Measurements from ENCODE around the gene ZNF136.

ZNF136 gene

DNA sequence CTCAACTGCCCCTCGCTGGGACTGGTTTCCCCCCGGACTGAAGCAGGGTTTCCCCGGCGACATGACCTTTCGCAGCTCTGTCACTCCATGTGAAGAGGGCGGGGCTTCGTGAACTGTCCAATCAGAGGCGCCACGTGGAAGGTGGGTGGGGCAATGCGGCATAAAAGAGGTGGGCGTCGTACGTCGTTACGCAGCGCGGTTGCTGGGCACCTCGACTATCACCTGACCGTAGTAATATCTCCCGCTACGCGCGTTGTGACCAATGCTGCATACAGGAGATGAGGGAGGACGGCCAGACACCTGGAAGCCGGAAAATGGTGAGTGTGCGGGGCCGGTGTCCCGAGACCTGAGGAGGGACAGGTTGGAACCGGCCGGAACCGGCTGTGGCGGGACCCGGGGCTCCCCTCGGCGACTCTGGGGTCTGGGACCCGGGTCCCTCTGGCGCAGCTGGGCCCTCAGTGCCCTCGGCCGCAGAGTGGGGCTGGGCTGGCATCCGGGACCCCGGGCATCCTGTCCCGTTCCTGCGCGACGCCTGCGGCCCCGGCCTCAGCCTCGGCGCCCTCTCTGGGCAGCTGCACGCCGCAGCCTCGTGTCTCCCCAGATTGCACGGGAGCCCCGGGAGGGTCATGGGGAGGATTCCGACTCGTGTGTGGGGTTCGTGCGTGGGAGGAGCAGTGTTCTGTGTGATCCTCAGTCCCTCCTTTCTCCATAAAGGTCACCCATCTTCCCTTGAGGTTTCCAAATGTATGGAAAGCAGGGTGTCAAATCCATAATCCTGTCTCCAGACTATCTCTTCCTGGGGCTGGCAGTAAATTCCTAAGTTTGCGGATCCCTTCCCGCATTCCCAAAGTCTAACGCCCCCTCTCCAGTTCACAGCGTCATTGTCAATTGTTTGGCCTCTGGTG, 32.2 kb downstream of the ZNF136 start:
- DNase-seq = peak; percentile 73

DNA sequence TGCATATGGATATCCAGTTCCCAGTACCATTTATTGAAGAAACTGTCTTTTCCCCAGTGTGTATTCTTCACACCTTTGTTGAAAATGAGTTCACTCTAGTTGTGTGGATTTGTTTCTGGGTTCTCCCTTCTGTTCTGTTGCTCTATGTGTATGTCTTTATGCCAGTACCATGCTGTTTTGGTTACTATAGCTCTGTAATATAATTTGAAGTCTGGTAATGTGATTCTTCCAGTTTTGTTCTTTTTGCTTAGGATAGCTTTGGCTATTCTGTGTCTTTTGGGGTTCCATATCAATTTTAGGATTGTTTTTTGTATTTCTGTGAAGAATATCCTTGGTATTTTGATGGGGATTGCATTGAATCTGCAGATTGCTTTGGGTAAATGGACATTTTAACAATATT, 35.2 kb downstream of the ZNF136 start:
- no peak for DNase-seq

DNA sequence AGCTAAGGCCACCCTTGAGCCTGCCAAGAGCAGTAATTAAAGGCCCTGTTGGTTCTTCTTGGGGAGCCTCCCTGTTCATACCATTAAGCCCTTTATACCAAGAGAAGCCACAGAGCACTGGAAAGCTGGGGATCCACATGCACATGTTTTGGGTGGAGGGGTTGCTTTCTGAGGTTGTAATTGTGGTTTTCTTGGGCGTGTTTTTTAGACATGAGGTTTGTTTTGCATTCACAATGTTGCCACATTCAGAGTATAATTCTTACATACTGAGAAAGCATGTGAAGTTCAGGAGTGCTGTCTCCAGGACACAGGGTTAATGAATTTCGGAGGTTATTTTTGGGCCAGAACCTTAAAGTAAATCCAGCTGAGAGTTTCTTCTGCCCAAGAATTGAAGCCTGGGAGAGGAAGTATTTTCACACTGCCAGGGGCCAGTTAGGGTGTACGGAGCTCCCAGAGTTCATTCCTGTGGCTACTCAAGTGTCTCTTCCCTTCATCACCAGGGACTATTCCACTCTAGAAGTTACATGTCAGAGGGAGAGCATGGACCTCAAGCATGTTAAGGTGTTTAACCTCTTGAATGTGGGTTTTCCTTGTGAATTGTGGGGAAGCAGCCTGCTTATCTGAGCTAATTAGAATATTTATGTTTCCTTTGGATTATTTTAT, 37.0 kb downstream of the ZNF136 start:
- no peak for DNase-seq

DNA sequence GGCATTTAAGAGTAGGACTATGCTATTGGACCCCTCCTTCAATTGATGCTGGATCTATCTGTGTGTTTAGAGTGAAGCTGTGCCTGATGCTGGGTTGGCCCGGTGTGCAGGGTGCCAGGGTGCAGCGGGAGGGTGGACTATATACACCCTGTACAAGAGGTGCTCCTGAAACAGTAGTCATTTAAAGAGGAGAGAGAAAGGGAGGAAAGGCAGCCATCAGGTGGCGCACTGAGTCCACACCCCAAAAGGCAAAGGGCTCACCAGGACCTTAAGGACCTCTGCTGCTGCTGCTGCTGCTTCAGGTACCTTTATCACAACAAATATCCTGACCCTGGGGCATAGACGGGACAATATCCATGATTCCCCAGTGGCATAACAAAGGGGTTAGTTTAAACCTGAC, 39.4 kb downstream of the ZNF136 start:
- peak; percentile 65 for DNase-seq

DNA sequence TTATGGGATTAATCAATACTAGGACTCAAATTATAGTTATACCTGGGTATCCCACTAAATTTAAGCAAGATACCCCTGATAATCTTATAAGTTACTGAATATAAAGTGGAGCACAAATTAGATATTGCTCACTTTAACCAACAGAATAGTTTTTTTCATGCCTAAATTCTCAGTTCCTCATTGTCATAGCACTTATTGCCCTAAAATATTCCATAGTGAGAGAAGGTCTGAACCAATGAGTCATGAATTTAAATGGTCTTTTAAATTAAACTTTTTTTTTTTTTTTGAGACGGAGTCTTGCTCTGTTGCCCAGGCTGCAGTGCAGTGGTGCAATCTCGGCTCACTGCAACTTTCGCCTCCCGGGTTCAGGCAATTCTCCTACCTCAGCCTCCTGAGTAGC, 42.4 kb downstream of the ZNF136 start:
- no peak for DNase-seq

DNA sequence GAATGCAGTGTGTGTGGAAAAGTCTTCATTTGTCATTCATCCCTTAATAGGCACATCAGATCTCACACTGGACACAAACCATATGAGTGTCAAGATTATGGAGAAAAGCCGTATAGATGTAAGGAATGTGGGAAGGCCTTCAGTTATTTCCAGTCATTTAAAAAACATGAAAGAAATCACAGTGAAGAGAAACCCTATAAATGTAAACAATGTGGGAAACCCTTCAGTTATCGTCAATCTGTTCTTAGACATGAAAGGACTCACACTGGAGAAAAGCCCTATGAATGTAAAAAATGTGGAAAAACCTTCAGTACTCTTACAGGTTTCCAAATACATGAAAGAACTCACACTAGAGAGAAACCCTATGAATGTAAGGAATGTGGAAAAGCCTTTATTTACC, 45.3 kb downstream of the ZNF136 start:
- DNase-seq = no peak

DNA sequence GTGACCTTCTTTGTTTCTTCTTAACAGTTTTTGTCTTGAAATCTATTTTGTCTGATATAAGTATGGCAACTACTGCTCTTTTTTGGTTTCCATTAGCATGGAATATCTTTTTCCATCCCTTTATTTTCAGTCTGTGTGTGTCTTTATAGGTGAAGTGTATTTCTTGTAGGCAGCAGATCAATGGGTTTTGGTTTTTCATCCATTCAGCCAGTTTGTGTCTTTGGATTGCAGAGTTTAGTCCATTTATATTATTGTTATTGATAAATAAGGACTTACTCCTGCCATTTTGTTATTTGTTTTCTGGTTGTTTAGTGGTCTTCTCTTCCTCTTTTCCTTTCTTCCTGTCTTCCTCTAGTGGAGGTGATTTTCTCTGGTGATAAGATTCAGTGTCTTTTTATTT, 54.4 kb downstream of the ZNF136 start:
- DNase-seq = no peak

DNA sequence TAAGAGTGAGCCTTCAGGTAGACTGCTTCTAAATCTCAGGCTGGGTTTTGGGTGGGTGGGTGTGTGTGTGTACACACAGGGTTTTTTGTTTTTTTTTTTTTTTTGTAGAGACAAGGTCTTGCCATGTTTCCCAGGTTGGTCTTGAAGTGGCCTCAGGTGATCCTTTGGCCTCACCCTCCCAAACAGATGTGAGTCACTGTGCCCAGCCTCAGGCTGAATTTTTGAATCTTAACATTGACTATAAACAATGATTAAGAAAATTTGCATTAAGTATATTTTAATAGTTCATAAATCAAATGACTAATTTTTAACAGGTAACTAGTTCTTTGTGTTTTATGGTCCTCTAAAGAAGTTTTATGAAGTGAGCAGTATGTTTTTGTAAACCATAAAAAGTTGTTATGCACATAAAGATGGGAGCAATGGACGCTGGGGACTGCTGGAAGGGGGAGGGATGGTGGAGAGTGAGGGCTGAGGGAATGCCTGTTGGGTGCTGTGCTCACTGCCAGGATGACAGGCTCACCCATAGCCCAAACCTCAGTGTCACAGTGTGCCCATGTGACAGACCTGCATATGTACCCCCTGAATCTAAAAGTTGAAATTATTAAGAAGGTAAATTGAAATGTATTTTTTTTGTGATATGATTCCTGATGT, 60.2 kb downstream of the ZNF136 start:
- DNase-seq = no peak

DNA sequence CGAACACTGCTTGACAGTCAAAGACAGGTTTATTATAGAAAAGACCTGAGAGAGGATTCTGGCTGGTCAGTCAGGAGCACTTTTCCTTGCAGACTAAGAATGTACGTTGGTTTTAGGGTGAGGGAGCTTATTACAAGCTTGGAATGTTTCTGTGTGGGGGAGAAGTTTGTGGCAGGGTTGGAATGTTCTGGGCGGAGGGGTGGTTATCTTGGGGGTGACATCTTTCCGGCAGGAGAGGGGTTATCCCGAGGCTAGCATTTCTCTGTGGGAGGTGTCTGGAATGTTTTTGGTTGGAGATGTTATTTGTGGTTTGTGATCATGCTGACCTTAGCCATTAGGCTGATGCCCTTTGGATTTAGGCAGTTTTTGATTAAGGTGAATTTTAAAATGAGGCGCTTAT, 61.8 kb downstream of the ZNF136 start:
- DNase-seq = no peak

DNA sequence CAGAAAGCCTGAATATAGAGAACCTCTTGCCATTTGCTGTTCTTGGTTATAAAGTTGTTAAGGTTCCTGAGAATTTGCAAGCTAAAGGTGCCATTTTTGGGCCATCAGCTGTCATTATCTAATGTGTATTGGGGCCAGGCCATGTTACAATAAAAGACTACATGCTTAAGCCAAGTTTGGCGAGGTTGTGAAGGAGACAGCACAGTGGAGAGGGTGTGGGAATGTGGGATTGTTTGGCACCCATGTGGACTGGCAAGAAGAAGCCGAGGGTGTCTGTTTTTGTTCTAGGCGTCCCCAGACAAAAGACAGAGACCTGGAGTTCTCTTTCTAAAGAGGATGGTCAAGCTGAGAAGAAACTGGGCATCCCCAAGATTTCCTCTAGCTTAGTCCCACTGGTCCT, 67.1 kb downstream of the ZNF136 start:
- DNase-seq = no peak

DNA sequence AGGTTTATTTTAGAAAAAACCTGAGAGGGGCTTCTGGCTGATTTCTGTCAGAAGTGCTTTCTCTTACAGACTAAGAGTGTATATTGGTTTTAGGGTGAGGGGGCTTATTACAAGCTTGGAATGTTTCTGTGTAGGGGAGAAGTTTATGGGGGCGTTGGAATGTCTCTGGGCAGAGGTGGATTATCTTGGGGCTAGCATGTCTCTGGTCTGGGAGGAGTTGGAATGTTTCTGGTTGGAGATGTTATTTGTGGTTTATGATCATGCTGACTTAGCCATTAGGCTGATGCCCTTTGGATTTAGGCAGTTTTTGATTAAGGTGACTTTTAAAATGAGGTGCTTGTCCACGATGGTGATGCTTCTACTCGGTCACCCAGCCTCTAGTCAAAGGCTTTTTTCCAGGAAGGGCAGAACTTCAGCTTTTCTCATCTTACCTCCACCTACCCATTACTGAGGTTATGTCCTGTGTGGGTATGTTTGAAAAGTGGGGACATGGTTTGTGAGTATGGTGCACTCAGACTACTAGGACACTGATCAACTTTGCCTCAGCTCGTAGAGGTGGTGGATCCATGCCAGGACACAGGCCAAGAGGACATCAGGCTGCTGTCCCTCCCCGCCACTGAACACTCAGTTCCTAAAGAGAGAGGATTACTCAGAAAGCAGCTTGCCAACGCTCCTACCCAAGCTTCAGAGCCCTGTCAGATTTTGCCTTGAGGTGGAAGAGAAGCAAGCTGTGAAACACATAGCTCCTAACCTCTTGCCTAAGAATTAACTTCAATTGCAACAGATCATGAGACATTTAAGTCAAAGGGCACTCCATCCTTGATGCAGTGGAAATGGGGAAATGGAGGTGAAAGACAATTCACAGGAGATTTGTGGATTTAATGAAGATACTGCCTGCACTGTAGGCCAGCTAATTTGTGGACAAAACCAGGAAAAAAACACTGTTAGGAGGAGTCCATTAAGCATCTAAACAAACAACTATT, 68.1 kb downstream of the ZNF136 start:
- no peak for DNase-seq

DNA sequence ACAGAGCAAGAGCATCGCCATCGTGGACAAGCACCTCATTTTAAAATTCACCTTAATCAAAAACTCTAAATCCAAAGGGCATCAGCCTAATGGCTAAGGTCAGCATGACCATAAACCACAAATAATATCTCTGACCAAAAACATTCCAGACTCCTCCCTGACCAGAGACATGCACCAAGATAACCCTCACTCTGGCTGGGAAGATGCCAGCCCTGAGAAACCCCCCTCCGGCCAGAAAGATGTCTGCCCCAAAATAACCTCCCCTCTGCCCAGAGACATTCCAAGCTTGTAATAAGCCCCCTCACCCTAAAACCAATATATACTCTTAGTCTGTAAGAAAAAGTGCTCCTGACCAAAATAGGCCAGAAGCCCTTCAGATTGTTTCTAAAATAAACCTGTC, 70.1 kb downstream of the ZNF136 start:
- no peak for DNase-seq

DNA sequence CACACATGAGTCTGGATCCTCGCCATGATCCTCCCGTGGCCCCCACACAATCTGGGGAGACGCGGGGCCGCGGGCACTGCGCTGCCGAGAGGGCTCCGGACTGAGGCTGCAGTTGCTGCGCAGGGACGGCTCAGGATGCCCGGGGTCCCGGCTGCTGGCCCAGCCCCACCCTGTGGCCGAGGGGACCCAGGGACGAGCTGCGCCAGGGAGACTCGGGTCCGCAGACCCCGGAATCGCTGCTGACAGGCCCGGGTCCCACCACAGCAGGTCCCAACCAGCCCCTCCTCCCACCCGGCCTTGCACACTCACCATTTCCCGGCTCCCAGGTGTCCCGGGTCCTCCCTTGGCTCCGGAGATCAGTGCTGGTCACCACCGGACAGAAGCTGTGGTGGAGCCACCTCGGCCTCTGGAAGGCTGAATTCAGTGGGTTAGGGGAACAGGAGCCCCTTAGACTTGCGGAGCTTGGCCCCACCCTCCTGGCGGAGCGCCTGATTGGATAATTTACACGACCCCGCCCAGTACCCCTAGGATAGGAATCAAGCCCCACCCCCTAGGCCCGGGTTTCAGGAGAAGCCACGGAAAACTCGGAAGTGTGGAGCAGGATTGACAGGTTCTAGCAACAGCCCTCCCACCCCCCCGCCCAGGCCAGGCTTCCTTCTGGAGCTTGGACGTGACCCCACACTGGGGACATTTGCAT, 74.4 kb downstream of the ZNF136 start:
- no peak for DNase-seq

Measured in CD4-positive, alpha-beta T cell treated with Interleukin-17A for 1 hour (primary cell).